ENCODE results near the gene RNF114.
"Not testable (repeated sequence)": the region's sequence is repeated elsewhere in the genome, so short reads cannot be mapped to it uniquely, and the experiment has no call there.

RNF114 gene

GRCh38 chr20:49965781-49966305 lies 29.6 kb downstream of the RNF114 start:
- DNase-seq, result no peak

- no peak for DNase-seq
Measured at GRCh38 chr20:49966861-49967260, 30.7 kb downstream of the RNF114 start.

GRCh38 chr20:49969234-49969633 lies 33.0 kb downstream of the RNF114 start:
- no peak for DNase-seq

- no peak for DNase-seq
Measured at GRCh38 chr20:49969946-49970345, 33.7 kb downstream of the RNF114 start.

GRCh38 chr20:49970498-49970897 lies 34.3 kb downstream of the RNF114 start:
- no peak for DNase-seq

GRCh38 chr20:49973981-49974380 lies 37.8 kb downstream of the RNF114 start:
- DNase-seq, result no peak

- DNase-seq, result no peak
Measured at GRCh38 chr20:49976542-49976941, 40.3 kb downstream of the RNF114 start.

GRCh38 chr20:49977740-49978139 lies 41.5 kb downstream of the RNF114 start:
- not testable (repeated sequence) for DNase-seq

GRCh38 chr20:49978685-49979029 lies 42.5 kb downstream of the RNF114 start:
- no peak for DNase-seq

- no peak for DNase-seq
Measured at GRCh38 chr20:49979030-49979832, 43.0 kb downstream of the RNF114 start.

GRCh38 chr20:49980140-49981008 lies 44.2 kb downstream of the RNF114 start:
- DNase-seq, result no peak

GRCh38 chr20:49981218-49982071 lies 45.2 kb downstream of the RNF114 start:
- no peak for DNase-seq

GRCh38 chr20:49982072-49982345 lies 45.8 kb downstream of the RNF114 start:
- DNase-seq, result no peak

- DNase-seq, result peak; percentile 13
Measured at GRCh38 chr20:49982346-49983122, 46.3 kb downstream of the RNF114 start, which contains the start of gene SNAI1. TSS of gene SNAI1 (plus strand) at chr20:49982980. CDS start at chr20:49983060, 80 bp downstream.

GRCh38 chr20:49983123-49983847 lies 47.1 kb downstream of the RNF114 start:
- no peak for DNase-seq

GRCh38 chr20:49983848-49984408 lies 47.7 kb downstream of the RNF114 start:
- DNase-seq, result no peak

GRCh38 chr20:49984426-49985153 lies 48.4 kb downstream of the RNF114 start:
- DNase-seq, result no peak

- DNase-seq, result no peak
Measured at GRCh38 chr20:49985157-49985556, 49.0 kb downstream of the RNF114 start.

GRCh38 chr20:49985617-49986016 lies 49.4 kb downstream of the RNF114 start:
- DNase-seq, result no peak

- DNase-seq, result no peak
Measured at GRCh38 chr20:49986049-49986448, 49.9 kb downstream of the RNF114 start.

Measured in NCI-H1417 treated with DMSO at 0.1 percent for 48 hours (cell line).